Kidney (tissue), 14 donors: Measurements from ENCODE around the gene C1GALT1. TPM values are rescaled to one million over a fixed set of nuclear protein-coding genes. Genes with fewer than 3 reads are reported as not detected.
A peak's percentile ranks its signal among the peaks of the same experiment; 100 is the strongest.

ENCODE experiments used
- DNase-seq, 5 donors: peaks; one replicate each; pipeline ENCODE4 v3.0.0-alpha.2; 2013 to 2020
- FAIRE-seq: peaks from 2 replicates; lab custom pipeline; 2012; peaks lifted over from hg19 to GRCh38; lab: Jason Lieb, UNC
- H3K27ac ChIP-seq, 2 donors: one replicate each; pipeline ENCODE4 v1.7.0; 2013; ENCODE audit warnings: low read depth in 2 of 2, low read length in 2 of 2, inconsistent platforms in 1 of 2
- H3K27me3 ChIP-seq: one replicate; pipeline ENCODE4 v1.7.1; 2013; ENCODE audit warnings: low read length, inconsistent platforms; ENCODE audit not compliant: control insufficient read depth, insufficient read depth
- H3K36me3 ChIP-seq, 3 donors: one replicate each; pipeline versions ENCODE4 v1.7.0 to v1.7.1; 2013; ENCODE audit warnings: low read length in 3 of 3, control low read depth in 1 of 3, inconsistent platforms in 1 of 3; ENCODE audit not compliant: insufficient read depth in 3 of 3, control insufficient read depth in 2 of 3
- H3K4me1 ChIP-seq, 3 donors: one replicate each; pipeline versions ENCODE4 v1.7.0 to v1.7.1; 2013; ENCODE audit warnings: low read length in 3 of 3, inconsistent platforms in 1 of 3, low read depth in 1 of 3; ENCODE audit not compliant: control insufficient read depth in 2 of 3, insufficient read depth in 2 of 3
- H3K4me3 ChIP-seq, 3 donors: one replicate each; pipeline versions ENCODE4 v1.7.0 to v1.8.1; 2013; ENCODE audit warnings: low read length in 3 of 3, control low read depth in 1 of 3, inconsistent platforms in 1 of 3
- H3K9ac ChIP-seq, 3 donors: one replicate each; pipeline versions ENCODE4 v1.7.0 to v1.7.1; 2013; ENCODE audit warnings: low read length in 3 of 3, control low read depth in 1 of 3, inconsistent platforms in 1 of 3
- H3K9me3 ChIP-seq, 3 donors: one replicate each; pipeline versions ENCODE4 v1.7.0 to v1.7.1; 2013; ENCODE audit warnings: low read length in 3 of 3, control low read depth in 1 of 3, inconsistent platforms in 1 of 3; ENCODE audit not compliant: control insufficient read depth in 2 of 3, insufficient read depth in 1 of 3
- CTCF ChIP-seq: IDR thresholded peaks from 3 replicates; pipeline ENCODE4 v1.5.1; 2012; ENCODE audit warnings: mild to moderate bottlenecking, moderate library complexity, borderline replicate concordance; ENCODE audit not compliant: insufficient read depth; ENCODE audit errors: extremely low read depth
- intact Hi-C: fragments of 100-400 bp; cut with DNase I; formaldehyde crosslinking; loops from one replicate; pipeline ENCODE4 v1.11.1; 2022
- polyA plus RNA-seq: library from polyadenylated mRNA; stranded (reverse); fragments of 350-450 nt; fragmentation: Illumina TruSeq; extraction: RNeasy Lipid Tissue Mini Kit (QIAGEN cat#74804); gene quantifications from one replicate; pipeline ENCODE4 v1.2.3, GENCODE V29; 2014; ENCODE audit warnings: low read depth, low replicate concordance; ENCODE audit not compliant: insufficient read depth
- total RNA-seq: library from RNA; stranded (reverse); fragmentation: NEBNext Ultra II Directional; extraction: Animal tissue kit (Norgen Biotek cat#: 25700); gene quantifications from one replicate; pipeline ENCODE4 v1.2.1, GENCODE V29; 2021
- donor health status: control.
- donor health status: control.
- donor health status: control.
- donor health status: control.
- donor health status: control.
- donor health status: DM: yes; HTN: yes; CAD: no.
- donor health status: Normal renal cell carcinoma (clear cell type).

Gene C1GALT1
- total and polyA plus RNA-seq, 2 donors from 2014 or later: 16.0 to 43.0 TPM

- TF ChIP-seq CTCF: no peak
- no peak for DNase-seq
- Histone ChIP-seq H3K27me3 (no peaks in the 10 kb centered on the region), H3K27ac (peak overlapping the region in 1 of 2 donors; percentile 90), H3K4me1 (peaks cover 0 to 4% (median 0%) of the 10 kb centered on the region in 3 donors), H3K4me3 (peak overlapping the region; percentile 77 to 93 (median 92)), H3K9me3 (no peaks in the 10 kb centered on the region), H3K9ac (peak overlapping the region in 1 of 3 donors; percentile 87), H3K36me3 (no peaks in the 10 kb centered on the region)
- FAIRE-seq: no peak
- intact Hi-C loops: no loop called here
These were observed 1.5 kb upstream of the C1GALT1 start for GRCh38 chr7:7180725-7181449.

- Histone ChIP-seq H3K27ac (peak overlapping the region; percentile 83 to 90), H3K9ac (peak overlapping the region; percentile 12 to 87 (median 79)), H3K36me3 (no peaks in the 10 kb centered on the region), H3K9me3 (no peaks in the 10 kb centered on the region), H3K27me3 (no peaks in the 10 kb centered on the region), H3K4me3 (peak overlapping the region; percentile 77 to 93 (median 92)), H3K4me1 (peaks cover 0 to 4% (median 0%) of the 10 kb centered on the region in 3 donors)
- no peak for FAIRE-seq
- intact Hi-C loops: no loop called here
- peak; percentile 13 for TF ChIP-seq CTCF
- DNase-seq: peak in 3 of 5 donors; percentile 43 to 80 (median 62)
These were observed 707 bp upstream of the C1GALT1 start for GRCh38 chr7:7181519-7182155.

GRCh38 chr7:7183061-7183837, 905 bp downstream of the C1GALT1 start:
- intact Hi-C loops: no loop called here
- no peak for FAIRE-seq

More at GRCh38 chr7:7183061-7183837, 905 bp downstream of the C1GALT1 start:
- H3K27me3 ChIP-seq: no peaks in the 10 kb centered on the region
- no peaks in the 10 kb centered on the region for H3K9me3 ChIP-seq
- peak; percentile 53 to 85 (median 75) for DNase-seq
- peak overlapping the region; percentile 66 to 85 (median 76) for H3K4me3 ChIP-seq
- H3K9ac ChIP-seq: peak overlapping the region; percentile 43 to 90 (median 85)
- no peaks in the 10 kb centered on the region for H3K36me3 ChIP-seq
- H3K4me1 ChIP-seq: peaks cover 0 to 4% (median 0%) of the 10 kb centered on the region in 3 donors
- H3K27ac ChIP-seq: peak overlapping the region; percentile 91 to 92
- no peak for TF ChIP-seq CTCF
